HepG2 (cell line): ENCODE measurements around the gene TMEM132D. TPM values are rescaled to one million over a fixed set of nuclear protein-coding genes. Genes with fewer than 3 reads are reported as not detected.

Experiments
- ATAC-seq: fragments of 200-7000 bp; cut with Tn5 transposase; 3 replicates; pipeline ENCODE4 v1.9.1; 2020; ENCODE audit warnings: mild to moderate bottlenecking, moderate library complexity
- BruUV-seq: library from RNA; stranded (reverse); fragments of 400-500 nt; replicated peaks from 2 replicates; lab custom pipeline; 2021; lab: Mats Ljungman, UMichigan
- CTCF ChIA-PET: fragments of 300-600 bp; formaldehyde crosslinking; extraction: SDS; loops from one replicate; lab custom pipeline; 2021; ENCODE audit warnings: low total read pairs, inconsistent platforms, low intra/inter-chr PET ratio; lab: Yijun Ruan, JAX
- POLR2A ChIA-PET: fragments of 350-600 bp; sonication (Branson Sonifier 250); formaldehyde crosslinking; loops from one replicate; lab custom pipeline; 2020; ENCODE audit warnings: antibody characterized with exemption, inconsistent platforms; lab: Yijun Ruan, JAX
- DNase-seq: peaks from one replicate; pipeline ENCODE4 v3.0.0-alpha.2; 2015; ENCODE audit warnings: low spot score
- FAIRE-seq: peaks from 3 replicates; lab custom pipeline; 2011; peaks lifted over from hg19 to GRCh38; lab: Jason Lieb, UNC
- H2AFZ ChIP-seq: one replicate; pipeline ENCODE4 v1.6.1; 2011; ENCODE audit warnings: low read length, inconsistent platforms
- H3K27ac ChIP-seq: fragments of 300-600 bp; 3 replicates; pipeline ENCODE4 v1.8.0; 2011; ENCODE audit warnings: mixed run types, mild to moderate bottlenecking, mixed read lengths, low read length, inconsistent platforms; ENCODE audit not compliant: insufficient read depth; ENCODE audit errors: extremely low read length
- H3K27me3 ChIP-seq, 2 experiments: fragments of 200-600 bp in 1 of 2; 2 replicates in 1 of 2; 3 replicates in 1 of 2; pipeline versions ENCODE4 v1.6.0 to v1.8.0; 2011; ENCODE audit warnings: low read length in 2 of 2, mild to moderate bottlenecking in 2 of 2, moderate library complexity in 2 of 2, inconsistent platforms in 1 of 2; ENCODE audit not compliant: insufficient read depth in 2 of 2, control insufficient read depth in 1 of 2
- H3K36me3 ChIP-seq, 2 experiments: fragments of 200-600 bp in 1 of 2; replicated peaks in 1 of 2; 2 replicates in 1 of 2; 3 replicates in 1 of 2; pipeline versions ENCODE4 v1.5.1 to v1.8.0; 2011; ENCODE audit warnings: low read length in 2 of 2, inconsistent platforms in 1 of 2; ENCODE audit not compliant: insufficient read depth in 2 of 2, control insufficient read depth in 1 of 2
- H3K4me1 ChIP-seq: 2 replicates; pipeline ENCODE4 v1.5.1; 2012; ENCODE audit warnings: low read length, inconsistent platforms; ENCODE audit not compliant: insufficient read depth
- H3K4me2 ChIP-seq: 2 replicates; pipeline ENCODE4 v1.6.0; 2011; ENCODE audit warnings: low read depth, low read length, inconsistent platforms
- H3K4me3 ChIP-seq, 3 experiments: fragments of 200-600 bp in 1 of 3; sonication (generic), shearing (Covaris generic) in 1 of 3; replicated peaks in 1 of 3; 2 replicates each; pipeline ENCODE4 v1.5.1; 2011 to 2016; ENCODE audit warnings: low read length in 3 of 3, inconsistent platforms in 2 of 3, low read depth in 2 of 3, mild to moderate bottlenecking in 2 of 3, control low read depth in 1 of 3, mixed read lengths in 1 of 3; ENCODE audit not compliant: insufficient read depth in 1 of 3
- H3K79me2 ChIP-seq: one replicate; pipeline ENCODE4 v1.6.1; 2011; ENCODE audit warnings: low read length, inconsistent platforms; ENCODE audit not compliant: insufficient read depth
- H3K9ac ChIP-seq: 2 replicates; pipeline ENCODE4 v1.6.0; 2011; ENCODE audit warnings: mild to moderate bottlenecking, low read depth, low read length, inconsistent platforms; ENCODE audit not compliant: insufficient read depth
- H3K9me3 ChIP-seq: 2 replicates; pipeline ENCODE4 v1.5.1; 2012; ENCODE audit warnings: mild to moderate bottlenecking, low read length
- H4K20me1 ChIP-seq: 2 replicates; pipeline ENCODE4 v1.6.0; 2011; ENCODE audit warnings: inconsistent platforms, mild to moderate bottlenecking, low read length, moderate library complexity; ENCODE audit not compliant: insufficient read depth
- ARID5B ChIP-seq: IDR thresholded peaks from 2 replicates; pipeline ENCODE4 v1.4.0; 2020; ENCODE audit warnings: mild to moderate bottlenecking, missing genetic modification reagents
- HDAC2 ChIP-seq: sonication (generic); formaldehyde crosslinking; IDR thresholded peaks from 2 replicates; pipeline ENCODE4 v1.4.0; 2020; ENCODE audit warnings: missing genetic modification reagents
- KMT2A ChIP-seq: sonication (generic); formaldehyde crosslinking; IDR thresholded peaks from 2 replicates; pipeline ENCODE4 v1.4.0; 2020; ENCODE audit warnings: missing genetic modification reagents
- MEIS1 ChIP-seq: sonication (generic); formaldehyde crosslinking; IDR thresholded peaks from 2 replicates; pipeline ENCODE4 v1.9.0; 2021; ENCODE audit warnings: mild to moderate bottlenecking, missing genetic modification reagents, moderate library complexity, borderline replicate concordance
- TCF12 ChIP-seq, 2 experiments: fragments of 450-650 bp in 1 of 2; sonication (generic) in 1 of 2; formaldehyde crosslinking in 1 of 2; IDR thresholded peaks; 2 replicates each; pipeline versions ENCODE4 v1.6.1 to v1.8.0; 2017 to 2022; ENCODE audit warnings: antibody characterized with exemption in 1 of 2, mild to moderate bottlenecking in 1 of 2, missing genetic modification reagents in 1 of 2, moderate library complexity in 1 of 2
- THAP9 ChIP-seq: sonication (generic); formaldehyde crosslinking; IDR thresholded peaks from 2 replicates; pipeline ENCODE4; 2020; ENCODE audit warnings: missing genetic modification reagents, mild to moderate bottlenecking, borderline replicate concordance
- ZNF17 ChIP-seq: sonication (generic); formaldehyde crosslinking; IDR thresholded peaks from 2 replicates; pipeline ENCODE4 v1.5.0; 2020; ENCODE audit warnings: mild to moderate bottlenecking, missing genetic modification reagents
- ZNF784 ChIP-seq: sonication (generic); formaldehyde crosslinking; IDR thresholded peaks from 2 replicates; pipeline ENCODE4 v1.5.1; 2020; ENCODE audit warnings: missing genetic modification reagents, mild to moderate bottlenecking, borderline replicate concordance
- WGBS: methylation state at CpG from one replicate; pipeline ENCODE4 v1.1.6; 2017; ENCODE audit warnings: low lambda C conversion rate; 5-methylcytosine and 5-hydroxymethylcytosine counted together
- in situ Hi-C: cut with HindIII; loops from 2 replicates; pipeline ENCODE4 v1.10.0; 2017; ENCODE audit warnings: low pct_unique_long_range_greater_than_20kb; ENCODE audit not compliant: extremely low pct_ligation_motif_present
- intact Hi-C: fragments of 100-400 bp; cut with micrococcal nuclease; formaldehyde crosslinking; loops from one replicate; pipeline ENCODE4 v1.10.0; 2022; ENCODE audit not compliant: unreplicated experiment
- polyA plus RNA-seq, 8 experiments: library from polyadenylated mRNA; depleted of rRNA in 3 of 8; stranded (reverse) in 7 of 8; unstranded in 1 of 8; fragments of >200 nt; fragmentation: Illumina TruSeq in 4 of 8; extraction: Trizol in 4 of 8; gene quantifications; 2 replicates each; pipeline versions ENCODE4 v1.2.1 to v1.2.3, GENCODE V29; 2011 to 2016; ENCODE audit warnings: low read depth in 4 of 8, missing spikeins in 1 of 8, mixed read lengths in 1 of 8; ENCODE audit not compliant: insufficient read depth in 1 of 8
- total RNA-seq, 5 experiments: library from RNA; depleted of rRNA; stranded (reverse); fragments of >200 nt; fragmentation: Illumina TruSeq; extraction: Trizol; gene quantifications; 2 replicates each; pipeline ENCODE4 v1.2.3, GENCODE V29; 2016; ENCODE audit warnings: low read depth in 1 of 5

The TMEM132D gene
- total and polyA plus RNA-seq, 2 of the 13 experiments (the other 11 are each of a cell fraction or from before 2014, with no cell fraction given) = not detected

GRCh38 chr12:129304529-129304928 is 599.3 kb downstream of the TMEM132D start:
- H3K36me3 ChIP-seq = no peaks in the 10 kb centered on the region
- ATAC-seq (no peak), DNase-seq (no peak), FAIRE-seq (no peak)
- in situ Hi-C loops = no loop called here
- no peaks in the 10 kb centered on the region for H3K27me3 ChIP-seq
- TF ChIP-seq ARID5B (CRISPR knock-in tag) (no peak), HDAC2 (CRISPR knock-in tag) (no peak), MEIS1 (CRISPR knock-in tag) (no peak), ZNF17 (CRISPR knock-in tag) (no peak), TCF12 (IDR thresholded peaks at IDR 0.05) (no peak), TCF12 (CRISPR knock-in tag; IDR thresholded peaks at IDR 0.05) (no peak), THAP9 (no peak), KMT2A (CRISPR knock-in tag) (no peak), ZNF784 (CRISPR knock-in tag) (no peak)
- no peak overlapping the region for H2AFZ ChIP-seq
- CTCF ChIA-PET = no interaction called here
- no peaks in the 10 kb centered on the region for H4K20me1 ChIP-seq
- 20% methylated on average over 7 of the region's 7 CpGs for WGBS
- intact Hi-C loops = no loop called here
- H3K4me2 ChIP-seq = no peak overlapping the region
- H3K4me3 ChIP-seq = no peak overlapping the region
- BruUV-seq = no TSS peak
- no peak overlapping the region for H3K27ac ChIP-seq
- no peak overlapping the region for H3K9ac ChIP-seq
- H3K79me2 ChIP-seq = no peaks in the 10 kb centered on the region
- peaks cover 17% of the 10 kb centered on the region for H3K9me3 ChIP-seq
- POLR2A ChIA-PET = no interaction called here
- H3K4me1 ChIP-seq = no peaks in the 10 kb centered on the region
